ENCODE results near the gene TMEM191B.
"Not testable (repeated sequence)": the region's sequence is repeated elsewhere in the genome, so short reads cannot be mapped to it uniquely, and the experiment has no call there.

TMEM191B gene

GRCh38 chr22:18527752-18528596 lies at the start of gene TMEM191B:
Gene TMEM191B, plus strand, starts transcription at chr22:18527802. Its CDS starts 179 bp downstream, at chr22:18527981.
- not testable (repeated sequence) for DNase-seq

DNA sequence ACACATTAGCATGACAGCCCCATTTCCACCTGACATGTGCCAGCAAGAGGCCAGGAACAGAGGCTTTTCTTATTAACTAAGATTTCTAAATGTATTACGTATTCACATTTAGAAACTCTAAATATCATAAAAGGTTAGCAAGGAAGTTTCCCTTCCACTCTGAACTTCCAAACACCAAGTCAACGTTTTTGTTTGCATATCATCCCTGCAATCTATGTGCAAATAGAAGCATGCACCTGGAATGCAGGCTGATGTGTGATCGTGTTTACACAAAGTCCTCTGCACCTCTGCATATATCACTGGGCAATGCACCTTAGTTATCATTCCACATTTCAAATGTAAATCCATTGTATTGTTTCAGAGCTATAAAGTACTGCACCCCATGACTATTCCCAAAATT lies 31.4 kb upstream of the TMEM191B start:
- DNase-seq: not testable (repeated sequence)

DNA sequence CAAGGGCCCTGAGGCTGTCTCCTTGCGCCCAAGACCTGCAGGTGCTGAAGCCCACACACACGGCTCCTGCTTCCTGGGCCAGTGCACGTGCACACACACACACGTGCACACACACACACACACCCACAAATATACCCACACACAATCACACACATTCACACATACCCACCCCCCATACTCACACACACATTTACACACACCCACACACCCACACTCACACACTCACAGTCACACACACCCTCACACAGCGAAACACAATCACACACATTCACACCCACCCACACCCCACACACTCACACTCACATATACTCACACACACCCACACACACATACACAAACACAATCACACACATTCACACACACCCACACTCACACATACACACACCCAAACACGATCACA lies 16.3 kb upstream of the TMEM191B start:
- not testable (repeated sequence) for DNase-seq

GRCh38 chr22:18512378-18512777 lies 15.2 kb upstream of the TMEM191B start:
- DNase-seq: not testable (repeated sequence)

DNA sequence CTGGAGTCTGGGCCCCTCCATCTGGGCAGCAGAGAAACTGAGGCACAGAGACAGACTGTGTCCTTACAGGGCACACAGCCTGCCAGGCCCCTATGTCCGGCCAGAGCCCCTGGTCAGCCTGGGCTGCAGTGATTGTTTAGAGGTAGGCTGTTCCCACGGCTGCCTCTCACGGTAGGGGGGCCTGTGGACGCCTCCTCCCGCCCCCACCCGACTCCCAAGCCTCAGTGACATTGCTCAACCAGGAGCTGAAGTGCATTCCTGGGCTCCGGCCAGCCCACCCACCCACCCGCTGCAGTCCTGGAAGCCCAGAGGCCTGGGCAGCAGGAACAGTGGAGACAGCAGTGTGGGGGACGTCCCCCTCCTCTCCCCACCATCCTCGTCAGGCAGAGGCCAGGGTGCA lies 14.1 kb upstream of the TMEM191B start:
- DNase-seq: not testable (repeated sequence)

DNA sequence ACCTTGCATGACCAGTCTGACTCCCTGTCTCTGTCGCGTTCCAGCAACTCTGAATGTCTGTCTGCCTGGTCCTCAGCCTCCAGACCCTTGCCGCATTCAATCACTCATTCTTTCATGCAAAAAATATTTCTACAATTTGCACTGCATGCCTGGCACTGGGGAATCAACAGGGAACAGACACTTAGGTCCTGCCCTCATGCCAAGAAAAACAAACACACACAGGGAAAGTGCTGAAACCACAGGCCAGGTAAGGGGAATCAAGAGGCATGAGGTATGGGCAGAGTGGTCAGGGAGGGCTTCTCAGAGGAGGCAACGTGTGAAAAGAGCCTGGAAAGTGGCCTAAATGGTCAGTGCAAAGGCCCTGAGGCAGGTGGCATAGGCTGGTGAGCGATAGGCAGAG lies 9.5 kb upstream of the TMEM191B start, which contains the start of gene GGTLC3:
GGTLC3 (minus strand) TSS at position 101 of the 400 bp plus-strand sequence. CDS start 264 bp downstream, outside the sequence.
- DNase-seq: not testable (repeated sequence)

- not testable (repeated sequence) for DNase-seq
Observed at GRCh38 chr22:18522762-18523161, 4.8 kb upstream of the TMEM191B start.

DNA sequence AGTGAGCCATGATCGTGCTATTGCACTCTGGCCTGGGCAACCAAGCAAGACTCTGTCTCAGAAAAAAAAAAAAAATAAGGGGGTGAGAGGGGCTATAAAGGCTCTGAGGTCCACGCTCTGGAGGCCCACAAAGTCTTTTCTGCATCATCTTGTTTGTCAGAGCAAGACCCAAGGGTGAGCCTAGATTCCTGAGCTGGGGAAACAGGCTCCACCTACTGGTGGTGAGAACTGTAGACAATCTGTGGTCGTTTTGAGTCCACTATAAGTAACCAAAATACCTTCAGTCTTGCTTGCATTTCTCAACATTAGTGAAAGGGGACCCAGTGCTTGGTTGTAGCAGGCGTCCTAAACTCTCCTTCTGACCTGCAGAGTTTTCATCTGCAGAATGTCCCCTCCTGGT lies 4.3 kb upstream of the TMEM191B start:
- not testable (repeated sequence) for DNase-seq

DNA sequence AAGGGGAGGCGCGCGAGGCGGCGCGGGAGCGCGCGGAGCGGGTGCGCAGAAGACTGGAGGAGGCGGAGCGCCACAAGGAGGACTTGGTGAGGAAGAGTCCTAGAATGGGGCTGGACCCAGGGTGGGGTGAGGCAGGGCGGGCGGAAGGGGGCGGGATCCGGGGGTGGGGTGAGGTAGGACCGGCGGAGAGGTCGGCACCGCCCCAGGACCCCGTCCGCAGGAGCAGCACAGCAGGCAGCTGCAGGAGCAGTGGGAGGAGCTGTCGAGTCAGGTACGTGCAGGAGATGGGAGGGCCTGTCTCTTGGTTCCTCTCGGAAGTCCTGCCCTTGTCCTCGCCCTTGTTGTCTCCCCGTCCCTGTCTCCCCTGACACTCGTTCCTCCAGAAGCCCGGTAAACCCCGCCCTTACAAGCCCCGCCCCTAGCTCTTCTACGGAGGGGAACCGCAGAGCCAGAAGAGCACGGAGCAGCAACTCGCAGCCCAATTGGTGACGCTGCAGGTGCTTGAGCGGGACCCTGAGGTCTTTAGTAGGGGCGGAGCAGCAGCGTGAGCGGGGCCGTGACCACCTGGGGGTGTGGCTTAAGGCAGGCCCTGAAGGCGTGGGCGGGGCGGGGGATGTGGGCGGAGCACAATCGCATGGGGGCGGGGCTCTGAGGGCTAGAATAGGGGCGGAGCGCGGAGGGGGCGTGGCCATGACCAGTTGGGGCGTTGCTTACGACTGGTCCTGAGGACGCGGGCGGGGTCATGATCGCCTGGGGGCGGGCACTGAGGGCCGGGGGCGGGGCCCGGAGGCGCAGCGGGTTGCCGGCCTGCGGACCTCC lies 1.2 kb downstream of the TMEM191B start:
- not testable (repeated sequence) for DNase-seq

GRCh38 chr22:18529416-18530145 lies 2.0 kb downstream of the TMEM191B start:
- DNase-seq: not testable (repeated sequence)

GRCh38 chr22:18533633-18534032 lies 6.0 kb downstream of the TMEM191B start:
- DNase-seq: not testable (repeated sequence)

DNA sequence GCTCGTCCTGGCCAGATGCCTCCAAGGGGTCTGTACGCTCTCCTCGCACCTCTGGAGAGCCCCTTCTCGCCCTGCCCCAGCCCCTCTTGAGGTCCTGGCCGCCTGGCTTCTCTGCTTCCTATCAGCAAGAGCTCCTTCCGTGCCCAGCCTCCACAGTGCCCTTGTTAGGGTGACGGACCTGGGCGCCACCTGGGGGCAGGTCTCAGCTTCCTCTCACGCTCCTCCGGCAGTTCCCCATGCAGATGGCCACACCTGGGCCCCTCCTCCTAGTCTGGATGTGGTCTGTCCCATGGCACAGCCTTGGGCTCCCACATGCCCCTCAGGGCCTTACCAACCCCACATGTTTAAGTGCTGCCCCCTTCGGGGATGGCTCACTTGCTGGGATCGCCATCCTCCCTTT lies 6.7 kb downstream of the TMEM191B start:
- not testable (repeated sequence) for DNase-seq

- DNase-seq: not testable (repeated sequence)
Observed at GRCh38 chr22:18539994-18540393, 12.4 kb downstream of the TMEM191B start.

- DNase-seq: not testable (repeated sequence)
Observed at GRCh38 chr22:18543400-18543799, 15.8 kb downstream of the TMEM191B start.

DNA sequence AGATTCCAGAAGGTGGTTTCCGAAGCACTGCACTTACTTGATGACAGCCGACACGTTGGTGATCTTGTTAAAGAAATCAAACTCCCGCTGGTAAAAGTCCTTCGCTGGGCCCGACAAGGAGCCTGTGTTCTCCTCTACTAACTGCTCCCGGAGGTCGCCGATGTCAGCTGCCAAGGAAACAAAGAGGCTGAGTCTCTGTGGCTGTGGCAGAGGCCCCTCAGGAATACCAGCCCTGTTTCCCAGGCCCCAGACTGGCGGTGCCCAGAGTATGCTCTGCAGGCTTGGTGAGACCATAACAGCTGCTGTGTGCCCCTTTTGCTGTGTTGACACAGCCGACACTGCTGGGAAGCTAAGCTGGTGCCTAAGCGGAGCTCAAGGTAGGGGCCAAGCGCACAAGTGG lies 17.0 kb downstream of the TMEM191B start:
- DNase-seq: not testable (repeated sequence)

- DNase-seq: not testable (repeated sequence)
Observed at GRCh38 chr22:18549458-18550179, 22.0 kb downstream of the TMEM191B start.

- DNase-seq: not testable (repeated sequence)
Observed at GRCh38 chr22:18551046-18551445, 23.4 kb downstream of the TMEM191B start.

- not testable (repeated sequence) for DNase-seq
Observed at GRCh38 chr22:18552839-18553597, 25.4 kb downstream of the TMEM191B start.

- DNase-seq: not testable (repeated sequence)
Observed at GRCh38 chr22:18554280-18555256, 27.0 kb downstream of the TMEM191B start.

DNA sequence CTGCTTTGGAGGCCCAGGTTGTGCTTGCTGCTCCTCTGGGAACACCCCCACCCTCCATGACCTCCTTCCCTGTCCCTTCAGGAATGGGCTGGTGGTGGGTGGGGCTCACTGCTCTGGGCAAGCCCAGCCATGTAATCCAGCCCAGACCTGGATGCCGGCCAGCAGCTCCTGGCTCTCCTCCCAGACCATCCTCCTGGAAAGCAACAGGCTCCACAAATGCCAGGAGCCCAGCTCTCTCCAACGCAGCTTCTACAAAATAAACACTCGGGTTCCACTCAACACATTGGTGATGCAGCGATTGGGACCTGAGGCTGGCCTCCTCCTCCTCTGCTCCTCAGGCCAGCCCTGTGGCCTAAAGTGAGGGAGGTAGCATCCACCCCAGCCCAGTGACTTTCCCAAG lies 30.9 kb downstream of the TMEM191B start:
- DNase-seq: not testable (repeated sequence)

All from NCI-H510A treated with DMSO at 0.1 percent for 48 hours (cell line).